GM18907 (cell line): ENCODE measurements around the gene ZNF438.
A peak's percentile ranks its signal among the peaks of the same experiment; 100 is the strongest.

Experiments
- ATAC-seq: cut with Tn5 transposase; IDR thresholded peaks from one replicate; pipeline ENCODE4 v1.9.1; 2021; ENCODE audit warnings: mild to moderate bottlenecking, moderate library complexity; ENCODE audit not compliant: unreplicated experiment

ZNF438 gene

DNA sequence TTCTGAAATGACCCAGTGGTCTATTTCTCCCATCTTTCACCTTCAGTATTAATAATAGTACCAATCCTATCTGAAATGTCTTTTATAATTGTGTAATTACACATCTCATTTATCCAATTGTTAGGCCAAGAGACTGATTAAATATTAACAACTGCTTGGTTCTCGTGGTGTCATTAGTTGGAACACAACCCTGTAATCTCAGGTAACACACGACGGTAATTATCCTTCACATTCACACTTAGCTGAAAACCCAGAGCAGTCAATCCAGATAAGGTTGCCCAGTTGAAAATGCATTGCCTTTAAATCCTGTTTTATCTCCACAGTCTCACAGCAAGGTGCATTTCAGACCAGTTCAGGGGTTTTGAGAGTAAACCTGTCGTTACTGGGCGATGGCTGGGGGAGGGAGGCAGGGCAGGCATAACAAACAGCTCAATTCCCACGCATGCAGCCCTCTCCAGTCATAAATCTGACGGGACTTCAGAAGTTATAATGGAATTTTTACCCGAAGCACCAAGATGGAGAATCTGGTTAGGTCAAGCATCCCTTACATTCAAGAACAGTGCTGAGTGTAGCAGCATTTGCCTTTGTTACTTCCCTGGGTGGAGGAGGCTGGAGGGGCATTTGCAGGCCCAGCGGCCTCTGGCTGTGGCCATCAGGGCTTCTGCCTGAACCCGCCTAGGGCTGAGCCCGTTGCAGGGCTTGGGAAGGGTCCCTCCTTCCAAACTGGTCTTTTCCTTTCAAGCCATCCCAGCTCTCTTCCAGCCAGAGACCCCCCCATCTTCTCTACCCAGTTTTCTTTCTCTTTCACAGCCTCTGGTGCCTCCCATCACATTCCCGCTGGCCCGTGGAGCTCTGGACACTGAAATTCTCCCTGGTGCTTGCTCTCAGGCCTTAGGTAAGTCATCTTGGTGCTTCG lies 201.1 kb downstream of the ZNF438 start:
- no peak for ATAC-seq

DNA sequence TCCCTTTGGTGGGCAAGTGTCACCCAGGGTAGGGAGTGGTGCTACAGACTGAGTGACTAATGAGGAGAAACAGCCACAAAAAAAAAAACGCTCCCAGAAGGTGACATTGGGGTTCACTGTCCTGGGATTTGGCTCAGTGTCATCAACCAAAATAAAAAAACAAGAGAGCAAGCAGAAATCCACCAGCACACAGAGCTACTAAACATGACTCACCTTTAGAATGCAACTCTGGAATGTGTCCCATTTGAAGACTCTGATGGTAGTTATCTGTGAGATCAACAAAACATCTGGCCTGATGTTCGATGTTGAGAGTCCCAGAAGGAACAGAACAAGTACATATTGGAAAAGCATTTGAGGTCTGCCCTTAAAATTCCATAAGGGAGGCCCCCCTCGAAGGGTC lies 201.8 kb downstream of the ZNF438 start:
- no peak for ATAC-seq

DNA sequence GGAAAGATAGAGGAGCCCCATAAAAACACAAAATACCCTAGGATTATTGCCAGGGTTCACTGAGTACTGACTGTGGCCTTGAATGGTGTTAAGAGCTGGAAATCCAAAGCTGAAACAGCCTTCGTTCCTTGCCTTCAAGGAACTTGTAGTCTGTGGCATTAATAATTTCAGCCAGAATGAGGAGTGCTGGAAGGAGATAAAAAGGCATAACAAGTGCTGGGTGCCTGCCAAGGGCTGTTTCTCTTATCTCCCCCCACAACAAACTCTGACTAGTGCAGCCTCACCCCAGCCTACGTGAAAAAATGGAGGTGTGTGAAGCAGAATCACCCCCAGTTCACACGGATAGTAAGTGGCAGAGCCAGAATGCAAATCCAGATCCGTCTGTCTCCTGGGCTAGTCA lies 203.0 kb downstream of the ZNF438 start:
- no peak for ATAC-seq

DNA sequence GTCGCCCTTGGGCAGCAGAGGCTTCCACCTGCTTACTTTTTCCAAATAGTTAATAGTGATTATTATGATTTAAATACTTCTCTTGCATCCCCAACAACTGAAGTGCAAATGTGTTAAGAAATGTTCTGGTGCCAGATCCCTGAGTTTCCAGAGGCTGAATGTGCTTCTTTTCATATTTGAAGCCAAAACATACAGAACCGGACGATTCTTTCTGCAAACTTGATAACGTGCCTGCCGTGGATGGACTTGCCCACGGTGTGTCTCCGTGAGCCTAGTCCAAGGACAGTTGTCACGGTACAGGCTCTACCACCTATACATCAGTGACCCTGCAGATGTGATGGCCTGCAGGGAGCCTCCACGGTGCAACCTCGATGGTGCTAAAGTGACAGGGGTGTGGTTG lies 203.5 kb downstream of the ZNF438 start:
- no peak for ATAC-seq

DNA sequence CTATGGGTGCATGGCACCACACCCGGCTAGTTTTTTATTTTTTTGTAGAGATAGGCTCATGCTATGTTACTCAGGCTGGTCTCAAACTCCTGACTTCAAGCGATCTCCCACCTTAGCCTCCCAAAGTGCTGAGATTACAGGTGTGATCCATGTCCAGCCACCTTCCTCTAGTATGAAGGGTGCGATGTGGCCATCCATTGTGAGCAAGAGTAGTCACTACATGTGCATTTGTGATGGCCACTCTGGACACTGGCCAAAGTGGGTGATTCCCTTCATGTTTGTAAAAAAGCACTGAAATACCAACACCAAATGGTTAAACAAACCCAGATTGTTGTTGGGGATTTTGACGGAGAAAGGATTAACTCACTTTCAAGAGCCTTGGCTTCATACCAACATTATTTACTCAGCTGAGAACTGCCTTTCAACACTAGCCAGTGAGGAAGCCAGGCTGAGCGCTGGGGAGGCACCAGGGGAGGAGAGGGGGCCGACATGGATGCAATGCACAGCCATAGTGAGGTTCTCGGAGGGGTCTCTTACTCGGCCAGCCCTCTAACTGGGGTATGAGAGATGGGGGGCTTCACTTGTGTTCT lies 204.0 kb downstream of the ZNF438 start:
- no peak for ATAC-seq

DNA sequence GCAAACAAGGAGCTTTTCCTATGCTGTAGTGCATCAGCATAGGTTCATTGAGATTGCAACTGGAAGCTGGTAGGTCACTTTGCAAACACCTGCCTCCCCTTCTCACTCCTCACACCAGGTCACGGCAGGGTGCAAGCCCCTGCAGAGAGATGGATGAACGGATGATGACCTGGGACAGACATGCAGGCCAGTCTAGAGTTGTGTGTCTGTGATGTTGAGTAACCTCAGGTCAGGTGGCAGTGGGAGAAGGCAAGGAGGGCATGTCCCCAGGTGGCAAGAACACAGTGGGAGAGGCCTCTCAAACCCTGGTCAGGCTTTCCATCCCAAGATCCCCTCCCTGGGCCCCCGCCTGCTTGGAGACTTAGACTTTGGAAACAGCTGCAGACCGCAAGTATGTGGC lies 205.0 kb downstream of the ZNF438 start:
- no peak for ATAC-seq

DNA sequence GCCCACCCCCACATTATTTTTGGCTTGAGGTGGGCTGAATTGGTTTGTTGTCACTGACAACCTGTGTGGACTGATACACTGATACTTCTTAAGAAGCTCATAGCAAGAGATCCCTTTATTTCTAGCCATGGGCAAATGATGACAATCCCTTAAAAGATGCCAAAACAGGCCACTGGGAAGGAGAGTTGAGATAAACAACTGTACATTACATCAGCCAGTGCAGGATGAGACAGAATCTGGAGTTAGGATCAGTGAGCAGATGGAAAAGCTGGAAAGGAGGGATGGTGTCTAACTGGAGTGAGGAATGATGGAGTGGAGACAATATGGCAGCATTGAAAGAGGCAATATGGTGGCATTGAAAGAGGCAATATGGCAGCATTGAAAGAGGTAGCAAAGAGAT lies 206.2 kb downstream of the ZNF438 start:
- no peak for ATAC-seq

DNA sequence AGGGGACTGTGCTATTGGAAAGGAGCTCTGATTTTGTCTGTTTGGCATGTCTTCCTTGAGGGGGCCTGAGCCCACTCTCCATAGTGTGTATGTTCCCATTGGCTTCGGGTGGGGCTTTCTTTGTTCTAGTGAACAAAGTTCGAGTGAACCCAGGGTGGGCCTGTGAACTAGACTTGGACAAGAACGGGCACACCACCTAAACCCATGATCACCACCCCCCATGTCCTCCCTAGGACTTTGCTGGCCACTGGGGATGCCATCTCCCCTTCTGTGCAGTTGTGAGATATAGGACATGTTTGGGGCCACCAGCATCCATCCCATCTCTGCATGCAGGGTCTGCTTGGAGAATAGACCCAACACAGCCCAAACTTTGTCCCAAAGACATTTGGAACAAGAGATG lies 206.6 kb downstream of the ZNF438 start:
- no peak for ATAC-seq

DNA sequence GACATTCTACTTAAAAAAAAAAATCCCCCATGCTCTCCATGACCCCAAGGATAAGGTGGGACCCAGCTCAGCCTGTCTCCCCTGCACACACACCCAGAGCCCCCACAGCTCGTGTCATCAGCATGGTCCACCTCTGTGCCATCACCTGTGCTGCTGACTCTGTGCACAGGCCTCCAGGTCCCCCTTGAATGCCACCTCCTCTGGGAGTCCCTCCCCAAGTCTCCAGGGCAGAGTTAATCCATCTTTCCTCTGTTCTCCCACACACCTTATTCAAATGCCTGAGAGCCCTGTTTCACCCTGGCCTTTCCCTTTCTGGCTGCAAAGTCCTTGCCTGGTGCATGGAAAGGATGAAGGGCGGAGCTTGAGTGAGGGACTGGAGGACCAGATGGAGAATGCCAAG lies 208.0 kb downstream of the ZNF438 start:
- no peak for ATAC-seq

DNA sequence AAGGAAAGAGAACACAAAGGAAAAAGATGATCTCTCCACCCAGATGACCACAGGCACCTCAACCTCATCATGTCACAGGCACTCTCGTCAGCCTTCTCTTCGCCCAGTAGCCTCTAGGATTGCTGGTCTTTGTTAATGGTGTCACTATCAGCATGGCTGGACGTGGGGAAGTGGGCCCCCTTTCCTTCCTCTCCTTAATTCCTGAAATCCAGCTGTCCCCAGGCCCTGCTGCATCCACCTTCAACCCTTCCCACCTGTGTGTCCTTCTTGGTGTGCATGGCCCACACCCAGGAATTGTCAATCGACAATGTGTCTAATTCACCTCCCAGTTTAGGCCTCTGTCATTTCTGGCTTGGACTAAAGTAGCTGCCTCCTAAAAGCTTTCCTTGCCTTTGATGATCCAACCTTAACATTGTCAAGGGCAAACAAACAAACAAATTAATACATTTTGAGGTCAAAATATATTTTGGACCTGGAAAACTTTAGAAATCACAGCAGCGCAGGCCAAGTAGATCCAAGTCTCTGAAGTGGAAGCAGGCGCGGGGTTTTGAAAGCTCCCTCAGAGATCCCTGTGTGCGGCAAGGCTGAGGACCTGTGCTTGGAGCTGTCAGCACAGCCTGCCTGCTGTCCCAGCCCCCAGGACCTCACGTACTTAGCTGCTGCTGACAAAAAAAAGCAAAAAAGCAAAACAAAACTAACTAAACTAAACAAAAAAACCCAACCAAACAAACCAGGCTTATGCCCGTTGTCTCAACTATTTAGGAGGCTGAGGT lies 208.8 kb downstream of the ZNF438 start:
- no peak for ATAC-seq

DNA sequence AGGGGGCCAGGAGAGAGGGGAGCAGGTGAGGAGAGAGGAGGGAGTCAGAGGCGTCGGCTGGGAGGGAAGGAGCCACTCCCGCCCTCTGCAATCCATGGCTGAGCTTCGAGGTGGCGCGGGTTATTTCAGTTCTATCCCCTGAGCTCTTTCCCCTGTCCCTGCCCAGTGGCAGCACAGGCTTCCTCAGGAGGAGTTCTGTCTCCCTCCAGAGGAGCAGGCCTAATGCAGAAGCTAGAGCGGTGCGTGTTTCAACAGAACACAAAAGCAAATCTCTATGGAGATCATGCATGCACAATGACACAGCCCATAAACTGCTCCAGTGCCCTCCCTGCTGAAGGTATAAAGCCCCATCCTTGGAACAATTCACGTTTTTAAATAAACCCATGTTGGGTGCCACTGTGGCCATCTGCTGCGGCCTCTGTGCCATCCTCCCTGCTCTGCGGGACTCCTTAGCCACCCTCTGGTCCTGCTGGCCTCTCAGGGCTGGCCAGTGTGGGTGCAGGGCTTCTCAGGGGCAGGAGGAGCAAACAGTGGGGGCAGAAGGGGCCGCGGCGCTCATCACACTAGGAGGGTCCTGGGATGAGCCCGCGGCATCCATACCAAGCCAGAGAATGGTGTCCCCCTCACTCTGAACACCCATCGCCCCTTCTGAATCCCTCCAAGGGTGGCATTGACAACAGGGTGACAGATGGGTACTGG lies 209.5 kb downstream of the ZNF438 start:
- ATAC-seq = no peak

DNA sequence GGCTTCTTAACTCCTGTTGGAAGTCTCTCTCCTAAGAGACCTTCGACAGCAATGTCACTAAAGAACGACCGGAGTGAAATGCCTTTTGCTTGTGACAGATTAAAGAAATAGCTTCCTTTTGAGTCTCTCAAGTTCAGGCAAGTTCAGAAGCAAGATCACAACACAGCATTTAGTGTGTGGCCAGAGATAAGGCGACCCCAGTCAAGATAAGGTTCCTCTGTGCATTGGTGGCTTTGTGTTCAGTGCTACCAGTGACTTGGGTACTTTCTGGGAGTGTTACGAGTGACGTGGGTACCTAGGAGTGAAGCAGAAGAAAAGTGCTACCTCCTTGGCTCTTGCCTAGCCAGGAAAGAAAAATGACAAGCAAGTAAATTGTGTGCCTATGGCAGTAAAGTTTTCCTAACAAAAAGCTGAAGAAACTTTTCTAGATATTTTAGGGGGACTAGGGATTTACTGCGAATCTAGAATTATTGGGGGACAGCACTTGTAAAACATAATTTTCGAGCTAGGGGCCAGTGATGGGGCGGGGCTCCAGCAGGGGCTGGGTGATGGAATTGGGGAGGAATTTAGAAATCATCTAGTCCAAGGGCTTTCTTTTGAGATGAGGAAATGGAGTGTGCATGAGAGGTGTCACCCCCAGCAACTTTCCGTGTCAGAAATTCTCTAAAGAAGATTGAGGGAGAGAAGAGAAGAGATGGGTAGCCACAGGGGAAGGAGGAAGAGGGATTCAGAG lies 210.2 kb downstream of the ZNF438 start:
- ATAC-seq = no peak

DNA sequence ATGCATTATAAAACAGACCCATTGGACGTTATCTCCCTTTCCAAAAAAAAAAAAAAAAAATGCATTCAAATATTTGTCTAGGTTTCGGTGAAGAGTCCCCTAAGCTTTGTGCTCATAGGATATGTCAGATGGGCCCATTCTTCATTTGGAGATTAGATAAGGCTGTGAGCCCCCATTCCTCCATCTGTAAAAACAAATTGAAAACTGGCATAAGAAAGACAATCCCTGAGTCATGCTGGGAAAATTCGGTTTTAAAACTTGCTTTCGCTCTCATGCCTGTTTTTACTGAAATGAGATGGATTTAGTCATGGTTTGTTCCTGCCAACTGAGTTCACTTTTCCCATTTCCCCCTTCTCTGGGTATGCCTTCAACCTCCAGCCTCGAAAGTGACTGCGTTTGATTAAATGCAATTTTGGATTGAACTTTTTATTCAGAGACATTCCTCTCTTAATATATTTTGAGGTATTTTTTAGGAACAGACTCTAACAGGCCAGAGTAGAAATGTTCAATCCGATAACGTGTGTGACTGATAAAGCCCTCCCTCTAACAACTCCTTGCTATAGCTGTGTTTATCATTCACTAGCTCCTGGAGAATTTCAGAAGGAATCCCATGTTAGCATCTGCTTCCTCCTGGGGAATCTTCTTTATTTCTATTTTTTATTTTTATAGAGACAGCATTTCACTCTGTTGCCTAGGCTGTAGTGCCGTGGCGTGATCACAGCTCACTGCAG lies 211.2 kb downstream of the ZNF438 start:
- no peak for ATAC-seq

DNA sequence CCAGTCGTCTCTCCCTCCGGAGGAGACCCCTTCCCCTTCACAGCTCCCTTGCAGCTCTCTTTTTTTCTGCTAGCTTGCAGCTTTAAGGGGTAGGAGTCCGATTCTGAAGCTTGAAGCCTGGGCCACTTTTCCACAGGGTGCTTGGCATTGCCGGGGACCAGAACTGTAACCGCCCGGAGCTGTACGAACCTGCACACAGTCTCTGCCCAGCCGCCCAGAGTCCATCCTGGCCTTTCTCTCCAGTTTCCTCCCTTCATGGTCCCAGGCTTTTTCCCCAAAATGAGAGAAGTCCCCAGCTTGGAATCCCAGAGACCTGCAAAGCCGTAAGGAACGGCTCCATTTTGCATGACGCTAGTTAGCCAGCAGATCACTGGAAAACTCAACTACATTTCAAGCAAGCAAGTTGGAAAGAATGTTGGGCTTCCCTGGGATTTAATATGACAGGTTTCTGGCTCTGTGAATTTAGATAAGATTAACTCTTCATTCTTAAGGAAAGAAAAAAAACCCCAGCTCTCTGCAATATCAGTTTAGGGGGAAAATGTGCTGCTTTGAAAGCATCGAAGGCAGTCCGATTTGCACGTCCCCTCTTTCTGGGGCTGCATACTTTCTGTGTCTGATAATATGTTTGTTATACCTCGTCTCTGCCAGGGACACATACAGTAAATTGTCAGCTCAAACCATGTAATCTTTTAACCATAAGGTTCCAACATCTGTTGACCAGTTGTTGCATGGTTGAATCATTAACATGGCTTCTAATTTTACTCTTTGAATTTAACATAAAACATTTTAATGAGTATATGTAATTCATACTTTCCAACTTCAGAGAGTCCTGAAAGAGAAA lies 212.1 kb downstream of the ZNF438 start:
- no peak for ATAC-seq

DNA sequence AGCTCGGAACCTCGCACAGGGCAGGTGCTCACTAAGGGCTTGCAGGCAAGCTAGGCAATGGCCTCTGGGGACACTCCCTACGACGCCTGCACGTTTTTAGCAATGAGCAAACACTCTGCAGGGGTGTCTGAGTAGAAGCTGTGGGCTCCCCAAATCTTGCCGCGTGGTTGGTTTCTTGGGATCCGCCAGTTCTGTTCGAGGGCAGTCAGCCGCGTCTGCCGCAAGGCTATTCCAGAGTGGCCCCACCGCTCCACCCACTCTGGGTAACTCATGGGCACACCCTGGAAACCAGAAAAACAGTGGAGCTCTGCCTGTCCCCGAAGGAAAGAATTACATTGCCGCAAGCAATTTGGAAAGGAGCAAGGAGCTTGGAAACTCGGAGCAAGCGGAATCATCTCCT lies 212.8 kb downstream of the ZNF438 start:
- ATAC-seq = no peak

DNA sequence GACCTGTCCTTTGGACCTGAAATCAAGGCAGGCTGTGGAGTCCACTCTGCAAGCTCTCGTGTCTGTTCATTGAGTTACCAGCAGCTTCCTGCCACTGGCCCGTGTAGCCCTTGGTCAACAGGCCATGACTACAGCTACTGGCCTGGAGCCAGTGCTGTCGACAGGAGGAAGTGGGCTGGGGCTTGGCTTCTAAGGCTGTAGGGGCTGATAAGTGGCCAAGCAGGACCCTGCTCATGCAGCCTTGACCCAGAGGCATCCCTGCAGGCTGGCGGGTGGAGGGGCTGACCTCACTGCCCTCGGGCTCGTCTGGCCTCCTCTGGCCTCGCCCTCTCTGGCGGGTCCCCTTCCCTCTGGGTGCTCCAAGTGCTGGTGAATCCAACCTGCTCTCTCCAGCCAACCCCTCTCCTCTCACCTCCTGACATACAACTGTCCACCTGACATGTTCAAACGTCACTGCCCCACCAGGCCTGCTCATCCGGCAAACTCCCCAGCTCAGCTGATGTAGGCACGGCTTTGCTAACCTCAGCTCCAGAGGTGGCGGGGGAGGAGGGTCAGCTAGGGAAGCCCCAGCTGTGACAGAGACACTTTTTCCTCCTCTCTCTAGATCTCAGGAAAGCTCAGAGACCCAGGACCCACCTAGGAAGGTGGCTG lies 213.5 kb downstream of the ZNF438 start:
- peak; percentile 52 for ATAC-seq

DNA sequence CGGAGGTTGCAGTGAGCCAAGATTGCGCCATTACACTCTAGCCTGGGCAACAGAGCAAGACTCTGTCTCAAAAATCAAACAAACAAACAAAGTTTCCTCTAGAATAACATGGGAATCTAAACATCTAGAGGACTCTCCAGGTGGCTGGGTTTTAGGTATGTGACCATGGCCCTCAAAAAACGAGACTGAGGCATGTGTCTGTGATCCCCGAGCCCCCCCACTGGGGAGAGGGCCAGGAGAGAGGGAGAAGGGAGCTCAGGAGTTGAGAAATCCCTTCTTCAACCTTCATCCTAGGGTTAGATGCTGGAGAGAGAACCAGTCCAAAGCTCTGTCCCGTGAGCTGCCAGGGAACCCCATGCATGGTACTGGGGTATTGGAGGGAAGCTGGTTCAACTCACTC lies 214.1 kb downstream of the ZNF438 start:
- ATAC-seq = no peak

DNA sequence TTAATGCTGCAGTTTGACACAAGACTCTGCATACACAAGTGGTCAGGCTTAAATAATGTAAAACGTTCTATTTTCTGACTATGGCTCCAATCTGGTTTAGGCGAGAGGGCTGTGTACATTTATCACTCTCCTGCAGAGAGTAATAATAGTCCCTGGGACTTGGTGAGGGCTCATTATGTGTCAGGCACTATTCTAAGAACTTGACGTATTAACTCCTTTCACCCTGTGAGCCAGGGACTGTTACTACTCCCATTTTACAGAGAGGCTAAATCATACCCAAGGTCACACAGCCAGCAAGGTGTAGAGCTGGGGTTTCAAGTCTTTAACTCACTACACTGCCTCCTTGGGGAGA lies 214.9 kb downstream of the ZNF438 start:
- no peak for ATAC-seq
